ENCODE data around the gene GPX2.

GPX2 gene

DNA sequence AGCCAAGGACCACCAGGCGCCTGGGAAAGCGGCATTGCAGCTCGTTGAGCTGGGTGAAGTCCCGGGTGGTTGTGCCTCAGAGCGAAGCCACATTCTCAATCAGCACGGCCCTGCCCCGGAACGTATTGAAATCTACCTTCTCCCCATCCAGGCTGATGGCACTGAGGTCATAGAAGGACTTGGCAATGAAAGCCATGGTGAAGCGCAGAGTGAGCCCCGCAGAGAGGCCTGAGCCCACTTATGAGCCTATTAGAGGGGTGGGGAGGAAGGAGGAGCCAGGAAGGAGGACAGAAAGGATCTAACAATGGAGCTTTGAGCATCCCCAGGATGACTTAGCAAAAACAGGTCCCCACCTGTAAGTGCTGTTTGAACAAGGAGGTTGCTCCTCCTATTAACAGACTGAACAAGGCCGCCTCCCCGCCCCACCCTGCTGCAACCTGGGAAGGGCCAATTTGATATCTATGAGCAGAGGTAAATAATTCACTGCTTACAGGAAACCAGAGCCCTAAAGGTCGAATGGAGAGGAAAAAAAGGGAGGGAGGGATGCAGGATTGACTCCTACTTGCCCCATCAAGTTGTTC is at the start of gene GPX2:
Gene GPX2 (minus strand): TSS at position 215 of the 581 bp plus-strand sequence. CDS start 19 bp downstream, at position 196.
- no peak for DNase-seq
- Histone ChIP-seq H3K79me2 (ENCODE audit: insufficient read depth, low read length) (no peaks in the 10 kb centered on the region), H2AFZ (ENCODE audit: low read depth, low read length) (no peak within 1 kb of the TSS), H3K27ac (ENCODE audit: low read length) (no peak within 1 kb of the TSS), H3K27me3 (ENCODE audit: insufficient read depth, low read length, poor library complexity) (no peaks in the 10 kb centered on the region), H3K4me2 (ENCODE audit: insufficient read depth, low read length) (no peak within 1 kb of the TSS), H4K20me1 (ENCODE audit: insufficient read depth, low read length) (peaks cover 11% of the 10 kb centered on the region), H3K4me1 (ENCODE audit: insufficient read depth, low read length) (no peaks in the 10 kb centered on the region), H3K36me3 (ENCODE audit: insufficient read depth, low read length) (peaks cover 72% of the 10 kb centered on the region), H3K9ac (ENCODE audit: low read depth, low read length) (no peak within 1 kb of the TSS), H3K4me3 (ENCODE audit: low read depth in 1 of 2, low read length in 2 of 2) (no peak within 1 kb of the TSS), H3K9me3 (ENCODE audit: insufficient read depth, low read length, severe bottlenecking) (no peaks in the 10 kb centered on the region)
- no peak for ATAC-seq (ENCODE audit: insufficient read depth, low read depth)
- TF ChIP-seq EZH2 (IDR thresholded peaks at IDR 0.05; ENCODE audit: borderline replicate concordance, low read depth, low read length, severe bottlenecking), result no peak
- TF ChIP-seq, protein P1, sequence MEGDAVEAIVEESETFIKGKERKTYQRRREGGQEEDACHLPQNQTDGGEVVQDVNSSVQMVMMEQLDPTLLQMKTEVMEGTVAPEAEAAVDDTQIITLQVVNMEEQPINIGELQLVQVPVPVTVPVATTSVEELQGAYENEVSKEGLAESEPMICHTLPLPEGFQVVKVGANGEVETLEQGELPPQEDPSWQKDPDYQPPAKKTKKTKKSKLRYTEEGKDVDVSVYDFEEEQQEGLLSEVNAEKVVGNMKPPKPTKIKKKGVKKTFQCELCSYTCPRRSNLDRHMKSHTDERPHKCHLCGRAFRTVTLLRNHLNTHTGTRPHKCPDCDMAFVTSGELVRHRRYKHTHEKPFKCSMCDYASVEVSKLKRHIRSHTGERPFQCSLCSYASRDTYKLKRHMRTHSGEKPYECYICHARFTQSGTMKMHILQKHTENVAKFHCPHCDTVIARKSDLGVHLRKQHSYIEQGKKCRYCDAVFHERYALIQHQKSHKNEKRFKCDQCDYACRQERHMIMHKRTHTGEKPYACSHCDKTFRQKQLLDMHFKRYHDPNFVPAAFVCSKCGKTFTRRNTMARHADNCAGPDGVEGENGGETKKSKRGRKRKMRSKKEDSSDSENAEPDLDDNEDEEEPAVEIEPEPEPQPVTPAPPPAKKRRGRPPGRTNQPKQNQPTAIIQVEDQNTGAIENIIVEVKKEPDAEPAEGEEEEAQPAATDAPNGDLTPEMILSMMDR (IDR thresholded peaks at IDR 0.05; ENCODE audit: borderline replicate concordance, extremely low read depth, low read length, poor library complexity, severe bottlenecking), result no peak

DNA sequence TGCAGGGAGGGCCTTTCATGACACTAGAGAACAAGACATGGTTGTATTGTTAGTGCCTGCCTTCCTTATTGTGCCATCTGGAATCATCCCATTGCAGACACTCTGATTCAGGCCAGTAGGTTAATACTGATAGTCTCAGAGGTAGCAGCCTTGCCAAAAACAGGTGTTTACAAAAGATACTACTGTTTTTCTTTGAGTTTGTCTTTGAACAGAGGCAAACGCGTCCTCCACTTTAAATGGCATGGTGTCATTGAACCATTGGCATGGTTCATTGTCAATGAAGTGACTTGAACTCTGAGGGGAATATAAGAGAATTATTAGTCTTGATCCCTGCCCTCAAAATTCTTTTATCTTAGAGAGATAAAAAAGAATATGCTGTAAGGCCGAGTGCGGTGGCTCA is 48.4 kb upstream of the GPX2 start:
- no peak overlapping the region for H3K4me3 ChIP-seq (ENCODE audit: low read depth in 1 of 2, low read length in 2 of 2)
- H3K79me2 ChIP-seq (ENCODE audit: insufficient read depth, low read length), result peaks cover 25% of the 10 kb centered on the region
- H3K4me2 ChIP-seq (ENCODE audit: insufficient read depth, low read length), result no peak overlapping the region

DNA sequence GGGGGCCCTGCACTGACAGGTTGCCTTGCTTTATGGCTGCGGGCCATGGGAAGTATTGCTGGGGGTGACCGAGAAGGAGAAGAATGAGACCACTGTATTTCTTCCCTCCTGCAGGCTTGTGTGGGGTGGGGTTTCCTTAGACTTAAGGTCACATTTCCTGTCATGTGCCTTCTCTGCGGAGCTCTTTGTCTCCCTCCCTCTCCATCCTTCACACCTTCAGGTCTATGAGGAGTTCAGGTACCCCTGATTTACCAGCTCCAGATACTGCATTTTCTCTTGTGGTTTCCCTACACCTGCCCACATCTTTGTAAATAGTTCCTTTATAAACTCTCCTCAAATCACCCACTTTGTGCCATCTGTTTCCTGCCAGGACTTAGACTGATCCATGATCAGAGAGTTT is 47.8 kb upstream of the GPX2 start:
- Histone ChIP-seq H3K36me3 (ENCODE audit: insufficient read depth, low read length) (no peaks in the 10 kb centered on the region; the same call in 1 of the 2 replicates), H3K27ac (ENCODE audit: low read length) (0 out of 2 replicates have a peak overlapping the region, but pooled peaks have one; percentile 2), H3K4me1 (ENCODE audit: insufficient read depth, low read length) (peaks cover 44% of the 10 kb centered on the region), H3K9me3 (ENCODE audit: insufficient read depth, low read length, severe bottlenecking) (no peaks in the 10 kb centered on the region), H3K9ac (ENCODE audit: low read depth, low read length) (no peak overlapping the region), H3K79me2 (ENCODE audit: insufficient read depth, low read length) (peaks cover 25% of the 10 kb centered on the region), H4K20me1 (ENCODE audit: insufficient read depth, low read length) (no peaks in the 10 kb centered on the region), H3K4me3 (ENCODE audit: low read depth in 1 of 2, low read length in 2 of 2) (no peak overlapping the region), H3K27me3 (ENCODE audit: insufficient read depth, low read length, poor library complexity) (no peaks in the 10 kb centered on the region), H3K4me2 (ENCODE audit: insufficient read depth, low read length) (peak overlapping the region; percentile 27; the same call in 1 of the 2 replicates), H2AFZ (ENCODE audit: low read depth, low read length) (no peak overlapping the region)
- DNase-seq (no peak), ATAC-seq (ENCODE audit: insufficient read depth, low read depth) (no peak)
- TF ChIP-seq EZH2 (IDR thresholded peaks at IDR 0.05; ENCODE audit: borderline replicate concordance, low read depth, low read length, severe bottlenecking), result no peak
- TF ChIP-seq, protein P1 (IDR thresholded peaks at IDR 0.05; ENCODE audit: borderline replicate concordance, extremely low read depth, low read length, poor library complexity, severe bottlenecking), result no peak

More for the DNA sequence above, 48.4 kb upstream of the GPX2 start:
- H3K27ac ChIP-seq (ENCODE audit: low read length), result no peak overlapping the region
- H3K27me3 ChIP-seq (ENCODE audit: insufficient read depth, low read length, poor library complexity), result no peaks in the 10 kb centered on the region
- no peak overlapping the region for H2AFZ ChIP-seq (ENCODE audit: low read depth, low read length)
- peaks cover 40% of the 10 kb centered on the region for H3K4me1 ChIP-seq (ENCODE audit: insufficient read depth, low read length)
- H3K9me3 ChIP-seq (ENCODE audit: insufficient read depth, low read length, severe bottlenecking), result no peaks in the 10 kb centered on the region
- TF ChIP-seq, protein P1 (IDR thresholded peaks at IDR 0.05; ENCODE audit: borderline replicate concordance, extremely low read depth, low read length, poor library complexity, severe bottlenecking), result no peak
- no peak for TF ChIP-seq EZH2 (IDR thresholded peaks at IDR 0.05; ENCODE audit: borderline replicate concordance, low read depth, low read length, severe bottlenecking)
- ATAC-seq (ENCODE audit: insufficient read depth, low read depth) (no peak), DNase-seq (no peak)
- no peaks in the 10 kb centered on the region; the same call in 1 of the 2 replicates for H3K36me3 ChIP-seq (ENCODE audit: insufficient read depth, low read length)
- H4K20me1 ChIP-seq (ENCODE audit: insufficient read depth, low read length), result no peaks in the 10 kb centered on the region
- H3K9ac ChIP-seq (ENCODE audit: low read depth, low read length), result no peak overlapping the region

Measured in DND-41 (cell line).